Fibroblast of gingiva (primary cell): ENCODE measurements around the gene NOTUM.
"Not testable (repeated sequence)": the region's sequence is repeated elsewhere in the genome, so short reads cannot be mapped to it uniquely, and the experiment has no call there.

Source experiments
- DNase-seq: peaks from one replicate; pipeline ENCODE4 v3.0.0-alpha.2; 2011; ENCODE audit warnings: low read depth

NOTUM gene

DNA sequence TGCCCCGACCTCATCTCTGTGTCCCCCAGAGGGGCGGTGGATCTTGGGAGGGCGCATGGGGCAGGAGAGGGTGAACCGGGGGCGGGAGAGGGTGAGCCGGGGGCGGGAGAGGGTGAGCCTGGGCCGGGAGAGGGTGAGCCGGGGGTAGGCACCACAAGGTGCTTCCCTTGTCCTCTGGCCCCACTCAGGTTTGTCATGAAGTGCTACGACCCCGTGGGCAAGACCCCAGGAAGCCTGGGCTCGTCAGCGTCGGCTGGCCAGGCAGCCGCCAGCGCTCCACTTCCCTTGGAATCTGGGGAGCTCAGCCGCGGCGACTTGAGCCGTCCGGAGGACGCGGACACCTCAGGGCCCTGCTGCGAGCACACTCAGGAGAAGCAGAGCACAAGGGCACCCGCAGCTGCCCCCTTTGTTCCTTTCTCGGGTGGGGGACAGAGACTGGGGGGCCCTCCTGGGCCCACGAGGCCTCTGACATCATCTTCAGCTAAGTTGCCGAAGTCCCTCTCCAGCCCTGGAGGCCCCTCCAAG lies 35.3 kb upstream of the NOTUM start:
- no peak for DNase-seq

GRCh38 chr17:81995463-81996231 lies 34.7 kb upstream of the NOTUM start:
- DNase-seq, result no peak

DNA sequence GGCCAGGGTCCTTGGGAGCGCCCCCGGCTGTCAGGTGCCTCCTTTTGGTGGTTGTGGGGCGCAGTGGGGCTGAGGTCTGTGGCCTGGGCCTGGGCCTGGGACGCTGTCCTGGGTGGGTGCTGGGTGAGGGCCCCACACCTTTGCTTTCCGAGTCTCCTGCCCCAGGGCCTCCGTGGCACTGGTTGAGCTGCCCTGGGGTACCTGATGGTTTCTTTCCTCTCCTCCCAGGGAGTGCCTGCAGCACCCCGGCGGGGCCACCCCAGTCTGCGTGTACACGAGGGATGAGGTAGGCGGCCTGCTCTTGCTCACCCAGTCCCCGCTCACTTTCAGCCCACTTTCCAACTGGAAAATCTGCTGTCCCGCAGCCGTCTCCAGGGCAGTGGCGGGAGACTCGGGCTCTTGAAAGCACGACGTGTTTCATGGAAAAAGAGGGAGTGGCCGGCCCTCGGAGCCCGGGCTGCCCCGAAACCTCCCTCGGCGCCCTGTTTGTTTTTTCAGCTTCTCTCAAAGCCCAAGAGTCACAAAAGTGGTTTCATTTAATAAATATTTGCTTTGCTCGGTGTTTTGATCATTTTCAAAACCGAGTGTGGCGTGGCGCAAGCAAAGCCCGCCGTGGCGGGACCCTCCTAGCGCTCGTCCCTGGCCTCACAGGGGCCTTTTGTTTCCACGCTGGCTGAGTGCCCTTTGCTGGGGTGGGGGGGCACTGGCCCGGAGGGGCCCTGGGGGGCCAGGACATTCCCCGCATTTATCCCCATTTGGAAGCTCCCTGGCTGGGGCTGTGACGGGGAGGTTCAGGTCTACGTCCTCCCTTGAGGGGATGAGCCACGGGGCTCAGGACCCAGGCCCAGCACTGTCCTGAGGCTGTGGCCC lies 33.8 kb upstream of the NOTUM start:
- DNase-seq, result no peak

DNA sequence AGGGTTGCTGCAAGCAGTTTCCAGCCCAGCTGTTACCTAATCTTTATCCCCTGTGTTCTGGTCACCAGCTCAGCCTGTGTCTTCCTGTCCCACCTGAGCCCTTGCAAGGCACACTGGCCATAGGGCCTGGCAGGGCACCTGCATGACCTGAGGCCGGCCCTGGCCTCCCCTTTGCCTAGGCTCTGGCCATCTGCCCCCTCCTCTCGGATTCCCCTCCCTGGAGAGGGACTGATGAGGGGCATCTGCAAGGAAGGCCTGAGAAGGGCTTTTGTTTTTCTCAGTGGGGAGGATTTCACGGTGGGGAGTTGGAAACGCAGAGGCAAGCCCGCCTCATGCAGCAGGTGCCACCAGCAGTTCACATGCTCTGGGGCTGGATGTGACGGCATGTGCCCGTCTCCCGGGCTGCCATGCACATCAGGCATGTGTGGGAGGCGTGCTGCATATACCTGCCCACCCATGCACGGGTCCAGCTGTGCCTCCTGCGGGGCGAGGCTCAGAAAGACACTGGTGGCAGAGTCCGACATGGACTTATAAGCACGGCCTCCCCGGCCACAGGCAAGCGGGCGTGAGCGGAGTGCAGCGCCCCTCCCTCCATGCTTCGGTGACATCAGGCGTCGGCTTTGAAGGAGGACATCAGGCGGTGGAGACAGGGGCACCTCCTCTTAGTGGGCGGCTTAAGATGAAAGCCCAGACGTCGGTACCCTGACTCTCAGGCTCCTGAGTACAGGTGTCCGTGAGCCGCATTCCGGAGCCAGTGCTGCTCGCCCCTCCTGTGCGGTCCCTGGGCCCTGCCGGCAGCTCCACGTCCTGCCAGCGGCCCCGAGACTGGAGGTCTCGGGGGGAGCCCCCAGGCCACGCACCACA lies 33.0 kb upstream of the NOTUM start:
- DNase-seq, result no peak

GRCh38 chr17:81992306-81993102 lies 31.5 kb upstream of the NOTUM start:
- no peak for DNase-seq

GRCh38 chr17:81991684-81992305 lies 30.8 kb upstream of the NOTUM start:
- peak; percentile 78 for DNase-seq

DNA sequence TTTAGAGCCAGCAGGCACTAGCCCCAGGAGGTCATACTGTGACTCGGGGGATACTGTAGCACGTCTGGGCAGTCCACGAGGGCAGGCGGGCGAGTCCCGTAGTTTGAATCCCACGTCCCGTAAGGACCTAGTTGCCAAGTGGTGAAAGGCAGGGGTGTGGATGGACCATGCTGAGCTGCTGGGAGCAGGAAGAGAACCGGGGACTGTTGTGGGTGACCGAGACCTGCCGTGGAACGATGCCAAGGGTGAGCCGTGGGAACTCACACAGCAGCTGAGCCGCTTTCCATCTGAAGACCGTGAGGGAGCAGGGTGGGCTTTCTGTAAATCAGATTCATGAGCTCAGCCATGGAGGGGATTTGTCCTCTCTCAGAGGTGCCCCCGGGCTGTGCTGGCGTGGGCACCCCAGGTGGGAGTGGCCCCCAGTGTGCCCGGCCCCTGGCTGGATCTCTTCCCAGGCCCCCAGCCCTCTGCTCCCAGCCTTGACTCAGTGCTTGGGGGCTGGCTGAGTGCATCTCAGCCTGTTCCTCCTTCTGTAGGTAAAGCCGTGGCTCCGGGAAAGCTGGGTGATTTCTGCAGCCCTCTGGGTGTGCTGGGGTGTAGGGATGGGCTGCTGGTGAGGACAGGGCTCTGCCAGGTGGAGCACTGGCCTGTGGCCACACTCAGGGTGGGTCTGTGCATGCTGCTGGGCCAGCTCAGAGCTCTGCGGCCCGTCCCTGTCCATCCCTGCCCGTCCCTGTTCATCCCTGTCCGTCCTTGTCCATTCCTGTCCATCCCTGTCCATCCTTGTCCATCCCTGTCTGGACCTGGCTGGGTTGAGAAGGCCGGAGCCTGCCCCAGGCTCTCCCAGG lies 30.1 kb upstream of the NOTUM start:
- no peak for DNase-seq

DNA sequence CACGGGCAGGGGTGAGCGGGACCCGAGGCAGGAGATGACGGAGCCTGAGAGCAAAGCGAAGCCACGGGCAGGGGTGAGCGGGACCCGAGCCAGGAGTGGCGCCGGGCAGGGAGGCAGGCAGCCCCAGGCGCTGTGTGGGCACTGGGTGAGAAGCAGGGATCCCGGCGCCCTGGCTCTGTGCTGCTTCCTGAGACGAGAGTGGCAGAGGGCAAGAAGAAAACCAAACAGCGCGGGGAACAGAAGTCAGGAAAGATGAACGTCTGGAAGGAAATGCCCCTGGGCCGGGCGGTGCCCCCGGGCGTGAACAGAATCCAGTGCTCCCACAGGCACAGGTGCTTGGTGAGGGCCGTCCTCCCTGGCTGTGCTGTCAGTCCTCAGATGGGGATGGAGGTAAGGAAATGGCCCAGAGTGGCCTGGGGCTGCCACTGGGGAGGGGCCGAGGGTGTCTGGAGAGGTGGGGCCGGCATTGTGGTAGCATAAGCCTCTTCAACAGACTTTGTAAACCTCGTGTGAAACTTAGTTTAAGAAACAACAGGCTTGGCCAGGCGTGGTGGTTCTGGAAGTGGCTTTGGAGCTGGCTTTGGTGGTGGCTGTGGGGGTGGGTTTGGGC lies 26.3 kb upstream of the NOTUM start:
- no peak for DNase-seq

DNA sequence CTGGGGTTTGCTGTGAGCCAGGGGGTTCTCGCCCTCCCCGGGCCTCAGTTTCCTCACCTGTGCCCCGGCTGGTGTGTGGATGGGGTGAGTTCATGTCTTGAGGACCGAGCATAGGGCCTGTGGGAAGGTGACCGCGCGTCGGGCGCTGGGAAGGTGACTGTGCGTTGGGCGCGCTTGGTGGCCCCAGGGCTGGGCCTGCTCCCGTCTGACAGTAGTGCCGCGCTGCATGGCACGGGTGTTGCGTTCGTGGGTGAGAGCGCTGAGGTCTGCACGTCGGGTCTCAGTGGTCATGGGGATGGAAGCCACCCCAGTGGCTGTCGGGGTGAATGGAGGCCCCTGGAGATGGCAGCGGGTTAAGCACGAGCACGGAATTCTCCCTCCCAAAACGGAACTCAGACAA lies 25.6 kb upstream of the NOTUM start:
- no peak for DNase-seq

DNA sequence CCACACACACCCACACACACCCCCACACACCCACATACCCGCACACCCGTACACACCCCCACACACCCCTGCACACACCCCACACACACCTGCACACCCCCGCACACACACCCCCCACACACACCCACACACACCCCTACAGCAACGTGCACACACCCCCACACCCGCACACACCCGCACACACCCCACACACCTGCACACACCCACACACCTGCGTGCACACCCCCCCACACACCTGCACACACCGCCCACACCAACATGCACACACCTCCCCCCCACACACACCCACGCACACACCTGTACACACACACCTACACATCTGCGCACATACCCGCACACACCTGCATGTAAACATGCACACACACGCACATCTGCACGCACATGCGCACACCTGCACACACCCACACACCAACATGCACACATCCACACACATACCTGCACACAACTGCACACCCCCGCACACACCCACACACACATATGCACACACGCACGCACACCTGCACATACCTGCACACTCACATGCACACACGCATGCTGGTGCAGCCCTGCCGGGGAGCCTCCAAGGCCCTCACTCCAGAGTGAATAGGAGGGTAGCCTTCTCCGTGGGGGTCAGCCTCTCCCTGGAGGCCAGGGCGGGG lies 23.9 kb upstream of the NOTUM start:
- no peak for DNase-seq

GRCh38 chr17:81983639-81984373 lies 22.8 kb upstream of the NOTUM start:
- DNase-seq, result no peak

GRCh38 chr17:81983011-81983638 lies 22.1 kb upstream of the NOTUM start:
- no peak for DNase-seq

- not testable (repeated sequence) for DNase-seq
These were observed 20.5 kb upstream of the NOTUM start for GRCh38 chr17:81981511-81981910.

DNA sequence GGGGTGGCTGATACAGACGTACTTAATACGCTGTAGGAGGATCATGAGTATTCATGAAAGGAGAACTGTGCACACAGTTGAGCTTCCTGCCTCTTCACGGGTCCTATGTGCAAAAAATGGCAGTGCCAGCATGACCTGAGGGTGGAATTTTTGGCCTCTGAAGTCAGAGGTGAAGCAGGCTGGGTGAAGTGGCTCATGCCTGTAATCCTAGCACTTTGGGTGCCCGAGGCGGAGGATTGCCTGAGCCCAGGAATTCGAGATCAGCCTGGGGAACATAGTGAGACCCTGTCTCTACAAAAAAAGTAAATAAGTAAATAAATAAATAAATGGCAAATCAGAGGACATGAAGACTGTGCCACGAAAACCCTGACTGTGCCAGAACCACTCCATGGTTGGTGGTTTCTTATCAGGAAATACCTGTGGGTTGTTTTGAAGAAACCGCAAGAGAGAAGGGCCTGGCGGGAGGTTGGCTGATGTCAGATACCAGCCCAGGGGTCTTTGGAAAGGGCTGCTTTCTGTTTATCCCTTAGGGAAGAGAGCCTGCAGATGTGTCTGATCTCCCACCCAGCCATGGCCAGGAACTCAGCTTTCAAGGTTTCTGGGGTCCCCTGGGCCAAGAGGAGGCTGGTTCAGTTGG lies 19.8 kb upstream of the NOTUM start:
- DNase-seq, result no peak

GRCh38 chr17:81980122-81980521 lies 19.1 kb upstream of the NOTUM start:
- DNase-seq, result no peak

- DNase-seq, result no peak
These were observed 17.7 kb upstream of the NOTUM start for GRCh38 chr17:81978524-81979298.
